Measurements from ENCODE around the gene SLC38A4.

DNA sequence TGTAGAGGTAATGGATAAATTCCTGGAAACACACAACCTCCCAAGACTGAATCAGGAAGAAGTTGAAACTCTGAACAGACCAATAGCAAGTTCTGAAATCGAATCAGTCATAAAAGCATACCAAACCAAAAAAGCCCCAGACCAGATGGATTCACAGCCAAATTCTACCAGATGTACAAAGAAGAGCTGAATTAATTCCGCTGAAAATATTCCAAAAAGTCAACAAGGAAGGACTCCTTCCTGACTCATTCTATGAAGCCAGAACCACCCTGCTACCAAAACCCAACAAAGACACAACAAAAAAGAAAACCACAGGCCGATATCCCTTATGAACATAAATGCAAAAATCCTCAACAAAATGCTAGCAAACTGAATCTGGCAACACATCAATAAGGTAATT lies 81.5 kb downstream of the SLC38A4 start:
- no peak for TF ChIP-seq EZH2 (IDR thresholded peaks at IDR 0.05; ENCODE audit: low read length, missing control alignments)
- TF ChIP-seq, protein P1, sequence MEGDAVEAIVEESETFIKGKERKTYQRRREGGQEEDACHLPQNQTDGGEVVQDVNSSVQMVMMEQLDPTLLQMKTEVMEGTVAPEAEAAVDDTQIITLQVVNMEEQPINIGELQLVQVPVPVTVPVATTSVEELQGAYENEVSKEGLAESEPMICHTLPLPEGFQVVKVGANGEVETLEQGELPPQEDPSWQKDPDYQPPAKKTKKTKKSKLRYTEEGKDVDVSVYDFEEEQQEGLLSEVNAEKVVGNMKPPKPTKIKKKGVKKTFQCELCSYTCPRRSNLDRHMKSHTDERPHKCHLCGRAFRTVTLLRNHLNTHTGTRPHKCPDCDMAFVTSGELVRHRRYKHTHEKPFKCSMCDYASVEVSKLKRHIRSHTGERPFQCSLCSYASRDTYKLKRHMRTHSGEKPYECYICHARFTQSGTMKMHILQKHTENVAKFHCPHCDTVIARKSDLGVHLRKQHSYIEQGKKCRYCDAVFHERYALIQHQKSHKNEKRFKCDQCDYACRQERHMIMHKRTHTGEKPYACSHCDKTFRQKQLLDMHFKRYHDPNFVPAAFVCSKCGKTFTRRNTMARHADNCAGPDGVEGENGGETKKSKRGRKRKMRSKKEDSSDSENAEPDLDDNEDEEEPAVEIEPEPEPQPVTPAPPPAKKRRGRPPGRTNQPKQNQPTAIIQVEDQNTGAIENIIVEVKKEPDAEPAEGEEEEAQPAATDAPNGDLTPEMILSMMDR (conservative IDR thresholded peaks at IDR 0.05 in 1 of 2, IDR thresholded peaks at IDR 0.05 in 1 of 2; ENCODE audit: low read depth in 1 of 2, low read length in 2 of 2), result no peak
